Muscle layer of colon (tissue), 2 donors: ENCODE results near the gene CA4.
"Not testable (repeated sequence)": the region's sequence is repeated elsewhere in the genome, so short reads cannot be mapped to it uniquely, and the experiment has no call there.

Source experiments
- H3K27ac ChIP-seq: one replicate; pipeline ENCODE4 v1.7.0; 2013; ENCODE audit warnings: low read depth, mild to moderate bottlenecking, low read length, moderate library complexity
- H3K27me3 ChIP-seq, 2 donors: one replicate each; pipeline ENCODE4 v1.7.0; 2013; ENCODE audit warnings: low read length in 2 of 2, mild to moderate bottlenecking in 2 of 2; ENCODE audit not compliant: insufficient read depth in 2 of 2, control insufficient read depth in 1 of 2
- H3K36me3 ChIP-seq: one replicate; pipeline ENCODE4 v1.7.0; 2013; ENCODE audit warnings: mild to moderate bottlenecking, low read length; ENCODE audit not compliant: insufficient read depth
- H3K4me1 ChIP-seq: one replicate; pipeline ENCODE4 v1.7.0; 2013; ENCODE audit warnings: mild to moderate bottlenecking, low read length; ENCODE audit not compliant: insufficient read depth
- H3K4me3 ChIP-seq, 2 donors: one replicate each; pipeline ENCODE4 v1.7.0; 2013; ENCODE audit warnings: low read length in 2 of 2, low read depth in 1 of 2, mild to moderate bottlenecking in 1 of 2, moderate library complexity in 1 of 2
- H3K9ac ChIP-seq: one replicate; pipeline ENCODE4 v1.7.0; 2013; ENCODE audit warnings: low read length
- H3K9me3 ChIP-seq: one replicate; pipeline ENCODE4 v1.7.0; 2013; ENCODE audit warnings: mild to moderate bottlenecking, low read length
- donor health status: abdominal sarcoma.
- donor health status: Adenocarcinoma of cecum.

The CA4 gene

DNA sequence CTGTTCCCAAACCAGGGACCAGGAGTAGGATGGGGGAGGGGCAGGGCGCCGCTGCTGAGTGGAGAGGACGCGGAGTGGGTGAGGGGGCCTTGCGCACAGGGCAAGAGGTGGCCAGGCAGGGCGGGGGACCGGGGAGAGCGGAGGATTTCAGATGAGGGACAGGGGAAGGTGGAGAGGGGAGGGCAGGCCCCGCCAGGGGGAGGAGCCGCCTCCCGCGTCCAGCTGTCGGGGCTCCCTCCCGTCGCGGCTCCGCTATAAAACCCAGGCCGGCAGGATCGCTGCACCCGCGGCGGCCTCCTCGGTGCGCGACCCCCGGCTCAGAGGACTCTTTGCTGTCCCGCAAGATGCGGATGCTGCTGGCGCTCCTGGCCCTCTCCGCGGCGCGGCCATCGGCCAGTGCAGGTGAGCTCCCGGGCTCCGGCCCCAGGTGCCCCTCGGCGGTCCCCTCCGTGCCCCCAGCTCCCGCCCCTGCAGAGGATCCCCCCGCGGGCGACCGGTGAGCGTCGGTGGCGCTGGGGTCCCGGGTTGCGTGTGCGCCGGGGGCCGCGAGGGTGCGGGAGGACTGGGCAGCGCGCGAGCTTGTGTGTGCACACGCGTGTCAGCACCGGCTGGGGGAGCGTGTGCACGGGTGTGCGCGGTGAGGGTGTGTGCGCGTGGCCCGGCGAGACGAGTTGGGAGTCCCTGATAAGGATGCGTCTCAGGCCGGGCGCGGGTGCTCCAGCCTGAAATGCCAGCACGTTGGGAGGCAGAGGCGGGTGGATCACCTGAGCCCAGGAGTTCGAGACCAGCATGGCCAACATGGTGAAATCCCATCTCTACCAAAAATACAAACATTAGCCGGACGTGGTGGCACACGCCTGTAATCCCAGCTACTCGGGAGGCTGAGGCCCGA, at the start of gene CA4:
Gene CA4 (plus strand): TSS at position 283 of the 892 bp plus-strand sequence. CDS start 62 bp downstream, at position 345.
- Histone ChIP-seq H3K36me3 (no peaks in the 10 kb centered on the region), H3K4me3 (no peak within 1 kb of the TSS), H3K27me3 (peaks cover 51 to 60% of the 10 kb centered on the region in 2 donors), H3K9ac (no peak within 1 kb of the TSS), H3K27ac (no peak within 1 kb of the TSS), H3K9me3 (no peaks in the 10 kb centered on the region), H3K4me1 (peaks cover 3% of the 10 kb centered on the region)

DNA sequence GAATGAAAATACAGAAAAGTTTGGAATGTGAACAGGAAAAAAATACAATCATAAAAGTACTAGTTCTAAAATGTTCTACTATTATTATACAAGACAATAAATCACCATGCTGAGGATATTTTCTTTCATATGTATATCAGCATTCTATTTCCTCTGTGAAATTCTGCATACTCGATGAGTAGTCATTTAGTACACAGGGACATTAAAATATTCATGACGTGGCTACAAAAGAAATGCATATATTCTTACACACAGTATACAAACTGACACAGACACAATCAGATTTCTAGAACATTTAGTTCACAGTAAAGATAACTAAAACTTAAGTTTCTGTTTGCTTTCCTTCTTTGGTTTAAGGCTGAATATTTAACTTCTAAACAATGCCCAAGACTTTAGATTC, 49.2 kb upstream of the CA4 start:
- H3K27ac ChIP-seq, H3K9ac ChIP-seq, H3K36me3 ChIP-seq, H3K27me3 ChIP-seq, H3K4me1 ChIP-seq, H3K4me3 ChIP-seq, H3K9me3 ChIP-seq: not testable (repeated sequence)

DNA sequence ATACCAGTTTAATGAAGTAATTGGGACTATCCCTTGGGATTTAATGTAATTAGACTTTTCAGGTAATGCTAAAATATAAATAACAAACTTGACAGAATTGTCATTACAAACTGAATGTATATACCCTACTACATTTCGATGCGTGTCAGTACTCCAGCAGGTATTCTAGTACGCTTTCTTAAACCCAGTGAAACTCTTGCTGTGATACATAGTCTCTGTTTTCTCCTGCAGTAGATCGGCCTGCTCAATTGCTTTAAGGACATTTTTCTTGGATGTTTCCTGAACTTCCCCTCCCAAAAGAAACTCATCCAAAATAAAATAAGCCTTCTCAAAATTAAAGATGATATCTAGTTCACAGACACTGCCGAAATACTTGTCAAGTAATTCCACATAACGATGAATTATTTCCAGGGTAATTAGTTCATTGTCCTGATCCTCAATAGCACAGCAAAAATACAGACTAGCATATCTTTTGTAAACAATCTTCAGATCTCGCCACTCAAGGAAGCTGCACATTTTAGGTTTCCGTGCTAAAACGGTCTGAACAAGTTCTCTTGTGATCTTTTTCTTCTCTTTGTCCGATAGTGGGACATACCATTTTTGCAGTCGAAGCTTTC, 47.6 kb upstream of the CA4 start:
- not testable (repeated sequence) for H3K4me3 ChIP-seq, H3K27ac ChIP-seq, H3K36me3 ChIP-seq, H3K9ac ChIP-seq, H3K9me3 ChIP-seq, H3K4me1 ChIP-seq, H3K27me3 ChIP-seq

DNA sequence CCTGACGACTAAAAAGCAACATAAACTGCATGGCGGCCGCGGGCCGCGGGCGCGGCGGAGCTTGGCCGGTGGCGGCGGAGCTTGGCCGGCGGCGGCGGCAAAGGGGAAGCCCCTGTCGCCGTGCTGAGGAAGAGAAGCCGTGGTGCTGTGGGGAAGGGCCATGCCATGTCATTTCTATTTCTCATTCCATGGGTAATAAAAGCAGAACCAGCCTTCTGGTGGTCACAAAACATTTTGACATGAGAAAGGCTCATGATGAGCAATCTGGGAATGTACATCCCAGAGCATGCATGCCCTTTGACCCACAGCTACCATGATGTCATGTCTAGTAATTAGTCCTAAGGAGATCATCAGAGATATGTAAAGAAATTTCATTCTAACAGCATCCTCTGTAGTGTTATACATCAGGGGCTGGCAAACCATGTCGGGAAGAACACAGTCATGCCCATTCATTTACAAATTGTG, 47.1 kb upstream of the CA4 start:
- no peaks in the 10 kb centered on the region for H3K4me1 ChIP-seq
- H3K27ac ChIP-seq: no peak overlapping the region
- no peaks in the 10 kb centered on the region for H3K27me3 ChIP-seq
- no peaks in the 10 kb centered on the region for H3K36me3 ChIP-seq
- H3K9me3 ChIP-seq: no peaks in the 10 kb centered on the region
- H3K4me3 ChIP-seq: no peak overlapping the region
- H3K9ac ChIP-seq: no peak overlapping the region

DNA sequence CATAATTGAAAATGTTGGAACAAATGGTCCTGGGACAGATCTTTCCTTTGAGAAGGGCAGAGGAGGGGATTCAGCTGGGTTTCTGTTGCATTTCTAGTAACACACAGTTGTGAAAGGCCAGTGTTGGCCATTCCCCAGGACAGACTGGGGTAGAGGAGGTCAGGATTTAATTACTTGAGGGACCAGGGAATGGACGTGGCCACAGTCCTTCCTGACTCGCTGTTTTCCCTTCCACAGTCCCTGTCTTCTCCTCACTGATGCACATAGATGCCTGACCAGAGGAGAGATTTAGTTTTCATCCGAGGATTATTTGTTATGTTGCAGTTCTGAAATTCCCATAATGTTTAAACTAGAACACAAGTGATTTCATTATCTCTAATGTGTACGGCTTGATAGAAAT, 45.8 kb upstream of the CA4 start:
- H3K27me3 ChIP-seq: no peaks in the 10 kb centered on the region
- no peak overlapping the region for H3K9ac ChIP-seq
- no peaks in the 10 kb centered on the region for H3K36me3 ChIP-seq
- H3K4me1 ChIP-seq: no peaks in the 10 kb centered on the region
- H3K9me3 ChIP-seq: no peaks in the 10 kb centered on the region
- no peak overlapping the region for H3K4me3 ChIP-seq
- H3K27ac ChIP-seq: no peak overlapping the region

DNA sequence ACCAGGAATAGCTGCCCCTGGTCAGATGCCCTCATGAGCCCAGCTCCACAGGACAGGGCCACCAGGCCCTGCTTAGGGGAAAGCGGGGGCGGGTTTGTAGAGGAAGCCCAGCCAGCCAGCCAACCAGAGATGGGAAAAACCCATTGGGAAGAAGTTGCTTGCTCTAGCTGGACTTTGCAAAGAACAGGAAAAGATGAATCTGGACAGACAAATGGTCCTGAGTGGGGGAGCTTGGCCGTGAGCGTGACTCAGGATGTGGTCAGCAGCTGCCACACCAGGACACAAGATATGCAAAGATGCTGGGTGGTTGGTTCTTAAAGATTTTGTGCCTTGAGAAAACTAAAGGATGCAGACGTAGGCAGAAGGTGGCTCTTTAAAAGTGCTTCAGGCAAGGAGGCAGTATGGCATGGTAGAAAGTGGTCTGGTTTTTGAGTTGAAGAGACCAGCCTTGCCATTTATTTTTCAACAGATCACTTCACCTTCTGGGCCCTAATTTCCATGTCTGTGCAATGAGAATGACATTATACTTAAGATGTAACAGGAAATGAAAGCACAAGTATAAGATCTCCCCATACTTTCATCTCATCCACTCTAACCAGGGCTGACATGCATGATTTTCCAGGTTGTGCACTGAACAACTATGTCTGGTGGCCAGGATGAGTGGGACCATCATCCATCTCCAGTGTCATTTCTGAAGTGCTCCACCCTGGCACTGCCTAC, 43.3 kb upstream of the CA4 start:
- Histone ChIP-seq H3K4me3 (no peak overlapping the region), H3K4me1 (no peaks in the 10 kb centered on the region), H3K36me3 (no peaks in the 10 kb centered on the region), H3K27me3 (no peaks in the 10 kb centered on the region), H3K9me3 (no peaks in the 10 kb centered on the region), H3K9ac (no peak overlapping the region), H3K27ac (no peak overlapping the region)

DNA sequence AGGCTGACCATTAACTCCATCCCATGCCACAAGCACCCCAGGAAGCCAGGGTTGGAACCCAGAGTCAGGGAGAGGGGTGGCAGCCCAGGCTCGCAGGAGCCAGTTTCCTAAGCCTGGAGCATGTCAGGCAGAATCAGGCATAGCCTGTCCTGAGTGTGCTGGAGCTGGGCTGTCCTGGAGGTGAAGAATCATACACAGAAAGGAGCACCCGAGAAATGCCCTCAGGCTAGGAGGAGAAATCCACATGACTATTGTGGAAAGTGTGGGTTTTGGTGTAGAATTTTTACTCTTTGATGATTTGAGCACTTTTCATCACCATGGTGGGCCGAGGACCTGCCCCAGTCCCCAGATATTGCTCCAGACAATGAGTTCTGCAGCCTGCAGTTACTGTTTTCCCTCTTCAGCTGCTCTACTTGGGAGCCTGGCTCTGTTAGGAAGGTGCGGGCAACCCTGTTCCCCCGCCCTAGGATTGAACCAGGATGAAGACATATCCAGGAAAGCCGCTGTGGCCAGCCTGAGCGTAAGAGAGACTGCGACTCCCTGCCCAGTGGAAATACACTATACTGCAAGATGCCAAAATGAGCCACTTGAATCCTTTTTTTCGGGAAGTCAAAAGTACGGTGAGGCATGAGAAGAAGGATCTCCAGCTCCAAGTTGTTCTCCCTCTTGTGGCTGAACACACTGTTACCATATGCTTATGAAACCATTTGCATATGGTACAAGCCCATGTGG, 42.1 kb upstream of the CA4 start:
- Histone ChIP-seq H3K36me3 (no peaks in the 10 kb centered on the region), H3K9ac (no peak overlapping the region), H3K9me3 (no peaks in the 10 kb centered on the region), H3K27me3 (no peaks in the 10 kb centered on the region), H3K4me1 (no peaks in the 10 kb centered on the region), H3K4me3 (no peak overlapping the region), H3K27ac (no peak overlapping the region)

DNA sequence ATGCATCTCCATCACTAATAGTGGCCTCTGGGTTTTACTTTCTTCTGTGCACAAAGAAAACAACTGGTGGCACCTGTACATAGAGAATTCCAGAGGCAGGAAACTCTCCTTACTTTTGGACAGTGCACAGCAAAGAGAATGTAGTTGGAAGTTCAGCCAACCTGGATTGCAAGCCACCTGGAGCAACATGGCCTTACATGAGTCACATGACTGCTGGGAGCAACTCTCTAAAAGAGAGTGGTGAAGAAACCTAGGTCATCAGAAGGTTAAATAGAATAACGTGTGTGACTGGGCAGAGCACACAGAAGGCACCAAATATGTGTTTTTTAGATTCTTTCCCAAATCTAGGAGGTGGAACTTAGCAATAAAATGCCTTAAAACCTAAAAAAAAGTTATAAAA, 41.5 kb upstream of the CA4 start:
- not testable (repeated sequence) for H3K4me1 ChIP-seq, H3K27ac ChIP-seq, H3K36me3 ChIP-seq, H3K4me3 ChIP-seq, H3K9me3 ChIP-seq, H3K27me3 ChIP-seq, H3K9ac ChIP-seq

DNA sequence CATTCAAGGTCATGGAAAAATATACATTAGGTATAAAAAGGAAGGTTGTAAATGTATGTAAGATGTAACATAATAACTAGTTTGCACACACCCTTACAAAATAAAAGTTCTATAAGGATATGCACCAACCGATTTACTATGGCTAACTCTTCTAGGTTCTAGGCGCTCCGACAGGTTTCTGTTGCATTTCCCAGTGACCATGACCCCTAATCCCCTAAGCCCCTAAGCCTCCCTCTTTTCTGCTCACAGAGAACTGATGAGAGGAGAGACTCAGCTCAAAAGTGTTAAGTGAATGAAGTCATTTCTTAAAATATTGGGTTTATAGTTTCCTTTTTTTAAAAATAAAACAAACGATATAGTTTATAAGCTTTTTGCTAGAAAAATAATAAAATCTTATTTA, 41.1 kb upstream of the CA4 start:
- no peak overlapping the region for H3K4me3 ChIP-seq
- no peaks in the 10 kb centered on the region for H3K27me3 ChIP-seq
- H3K9me3 ChIP-seq: no peaks in the 10 kb centered on the region
- H3K4me1 ChIP-seq: no peaks in the 10 kb centered on the region
- H3K27ac ChIP-seq: no peak overlapping the region
- no peak overlapping the region for H3K9ac ChIP-seq
- no peaks in the 10 kb centered on the region for H3K36me3 ChIP-seq

DNA sequence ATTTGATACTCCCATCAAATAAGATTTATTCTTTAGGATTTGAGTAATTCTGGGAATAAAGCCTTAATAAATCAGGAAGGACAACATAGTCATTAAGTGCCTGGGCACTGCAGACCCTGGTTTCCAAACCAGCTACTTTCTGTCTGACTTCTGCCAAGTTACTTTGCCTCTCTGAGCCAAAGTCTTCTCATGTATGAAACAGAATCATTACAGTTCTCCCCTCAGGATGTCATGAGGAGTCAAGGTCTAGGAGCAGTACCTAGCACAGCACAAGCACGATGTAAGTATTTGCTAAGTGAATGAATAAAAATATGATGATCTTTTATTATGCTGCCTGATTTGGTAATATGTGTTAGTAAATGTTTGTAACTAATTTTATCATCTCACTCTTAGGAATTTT, 40.6 kb upstream of the CA4 start:
- Histone ChIP-seq H3K4me3 (no peak overlapping the region), H3K27ac (no peak overlapping the region), H3K9me3 (no peaks in the 10 kb centered on the region), H3K27me3 (no peaks in the 10 kb centered on the region), H3K36me3 (no peaks in the 10 kb centered on the region), H3K9ac (no peak overlapping the region), H3K4me1 (no peaks in the 10 kb centered on the region)

DNA sequence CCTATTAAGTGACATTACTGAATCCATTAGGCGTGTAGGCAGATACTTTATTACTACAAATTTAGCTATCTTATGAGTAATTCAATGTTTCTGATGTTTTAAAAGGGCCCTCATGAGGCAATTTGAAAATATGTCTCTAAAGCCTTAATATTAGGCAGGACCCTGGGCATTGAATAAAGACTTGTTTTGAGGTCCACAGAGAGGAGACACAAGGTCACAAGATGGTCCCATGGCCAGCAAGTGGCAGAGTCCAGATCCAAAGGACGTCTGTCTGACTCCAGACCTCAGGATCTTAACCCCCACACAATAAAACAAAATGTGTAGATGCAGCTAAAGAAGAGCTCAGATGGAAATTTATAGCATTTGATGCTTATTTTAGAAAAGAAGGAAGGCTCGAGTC, 39.2 kb upstream of the CA4 start:
- H3K9ac ChIP-seq: no peak overlapping the region
- H3K4me1 ChIP-seq: no peaks in the 10 kb centered on the region
- H3K27ac ChIP-seq: no peak overlapping the region
- no peaks in the 10 kb centered on the region for H3K27me3 ChIP-seq
- H3K4me3 ChIP-seq: no peak overlapping the region
- H3K36me3 ChIP-seq: no peaks in the 10 kb centered on the region
- H3K9me3 ChIP-seq: no peaks in the 10 kb centered on the region
